Fibroblast of the aortic adventitia (primary cell): ENCODE data around the gene STK10. TPM values are rescaled to one million over a fixed set of nuclear protein-coding genes. Genes with fewer than 3 reads are reported as not detected.

Experiments
- DNase-seq: peaks from one replicate; pipeline ENCODE4 v3.0.0-alpha.2; 2010; ENCODE audit warnings: low read depth
- H3K4me3 ChIP-seq: 2 replicates; pipeline ENCODE4 v1.5.1; 2011; ENCODE audit warnings: low read depth, mild to moderate bottlenecking, control low read depth, low read length, moderate library complexity
- total RNA-seq: library from RNA; depleted of rRNA; stranded (reverse); fragments of >200 nt; gene quantifications from 2 replicates; pipeline ENCODE4 v1.2.3, GENCODE V29; 2012; ENCODE audit warnings: low replicate concordance
- TF ChIP-seq, protein P1 (sequence below): IDR thresholded peaks from 2 replicates; pipeline ENCODE4 v1.5.1; 2011; ENCODE audit warnings: mild to moderate bottlenecking, low read length, control low read depth, inconsistent platforms; ENCODE audit not compliant: insufficient read depth

Gene STK10
- total RNA-seq, 1 donor, result 16.0 TPM

DNA sequence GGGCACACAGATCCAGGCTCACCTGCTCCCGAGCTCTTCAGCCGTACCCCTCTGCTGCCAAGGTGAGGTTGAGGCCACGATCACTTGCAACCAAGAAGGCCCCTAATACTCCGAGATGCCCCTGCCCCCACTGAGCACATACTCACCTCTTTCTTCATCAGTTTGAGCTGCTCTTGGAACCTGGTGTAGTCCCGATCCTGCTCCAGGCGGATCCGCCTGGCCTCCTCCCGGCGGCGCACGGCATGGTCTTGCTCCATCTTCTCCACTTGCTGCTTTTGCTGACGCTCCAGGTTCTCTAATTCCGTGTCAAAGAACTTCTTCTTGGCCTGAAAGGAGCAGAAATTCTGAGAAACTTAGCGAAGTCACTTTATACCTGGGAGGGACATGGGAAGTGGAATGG, 105.8 kb downstream of the STK10 start:
- DNase-seq, result no peak
- no peak overlapping the region for H3K4me3 ChIP-seq
- TF ChIP-seq, protein P1, sequence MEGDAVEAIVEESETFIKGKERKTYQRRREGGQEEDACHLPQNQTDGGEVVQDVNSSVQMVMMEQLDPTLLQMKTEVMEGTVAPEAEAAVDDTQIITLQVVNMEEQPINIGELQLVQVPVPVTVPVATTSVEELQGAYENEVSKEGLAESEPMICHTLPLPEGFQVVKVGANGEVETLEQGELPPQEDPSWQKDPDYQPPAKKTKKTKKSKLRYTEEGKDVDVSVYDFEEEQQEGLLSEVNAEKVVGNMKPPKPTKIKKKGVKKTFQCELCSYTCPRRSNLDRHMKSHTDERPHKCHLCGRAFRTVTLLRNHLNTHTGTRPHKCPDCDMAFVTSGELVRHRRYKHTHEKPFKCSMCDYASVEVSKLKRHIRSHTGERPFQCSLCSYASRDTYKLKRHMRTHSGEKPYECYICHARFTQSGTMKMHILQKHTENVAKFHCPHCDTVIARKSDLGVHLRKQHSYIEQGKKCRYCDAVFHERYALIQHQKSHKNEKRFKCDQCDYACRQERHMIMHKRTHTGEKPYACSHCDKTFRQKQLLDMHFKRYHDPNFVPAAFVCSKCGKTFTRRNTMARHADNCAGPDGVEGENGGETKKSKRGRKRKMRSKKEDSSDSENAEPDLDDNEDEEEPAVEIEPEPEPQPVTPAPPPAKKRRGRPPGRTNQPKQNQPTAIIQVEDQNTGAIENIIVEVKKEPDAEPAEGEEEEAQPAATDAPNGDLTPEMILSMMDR, result no peak

DNA sequence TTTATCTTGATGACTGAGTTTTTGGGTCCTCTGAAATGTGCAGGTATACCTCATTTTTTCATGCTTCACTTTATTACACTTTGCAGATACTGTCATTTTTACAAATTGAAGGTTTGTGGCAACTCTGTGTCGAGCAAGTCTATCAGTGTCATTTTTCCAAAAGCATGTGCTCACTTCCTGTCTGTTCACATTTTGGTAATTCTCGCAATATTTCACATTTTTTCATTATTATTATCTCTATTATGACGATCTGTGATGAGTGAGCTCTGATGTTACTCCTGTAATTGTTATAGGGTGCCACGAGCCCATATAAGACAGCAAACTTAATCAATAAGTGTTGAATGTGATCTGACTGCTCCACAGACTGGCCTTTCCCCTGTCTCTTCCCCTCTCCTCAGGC, 108.1 kb downstream of the STK10 start:
- DNase-seq, result no peak
- TF ChIP-seq, protein P1, result no peak
- no peak overlapping the region for H3K4me3 ChIP-seq

DNA sequence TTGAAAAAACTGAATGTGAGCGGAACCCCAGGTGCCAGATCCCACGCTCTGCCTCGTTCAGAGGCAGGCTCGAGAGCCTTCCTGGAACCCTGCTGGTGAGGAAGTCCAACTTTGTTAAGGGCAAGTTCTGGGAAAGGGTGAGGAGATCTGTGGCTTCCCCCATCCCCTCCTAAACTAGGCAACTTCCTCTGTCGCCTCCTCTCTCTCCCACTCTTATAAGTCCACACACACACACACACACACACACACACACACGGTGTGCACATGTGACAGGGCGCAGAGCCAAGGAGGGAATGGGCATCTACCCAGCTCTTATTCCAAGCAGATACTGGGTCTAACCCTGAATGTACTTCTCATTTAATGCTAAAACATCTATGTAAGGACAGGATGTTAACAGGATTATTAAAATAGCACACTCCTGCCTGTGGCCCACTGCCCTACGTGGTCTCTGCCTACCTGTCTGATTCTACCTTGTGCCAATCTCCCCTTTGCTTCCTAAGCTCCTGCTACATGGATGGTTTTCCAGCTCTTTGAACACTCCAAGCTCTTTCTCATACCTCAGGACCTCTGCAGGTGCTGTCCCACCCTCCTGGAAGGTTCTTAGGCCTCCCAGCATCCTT, 109.2 kb downstream of the STK10 start:
- no peak overlapping the region for H3K4me3 ChIP-seq
- TF ChIP-seq, protein P1, result no peak
- peak; percentile 34 for DNase-seq

DNA sequence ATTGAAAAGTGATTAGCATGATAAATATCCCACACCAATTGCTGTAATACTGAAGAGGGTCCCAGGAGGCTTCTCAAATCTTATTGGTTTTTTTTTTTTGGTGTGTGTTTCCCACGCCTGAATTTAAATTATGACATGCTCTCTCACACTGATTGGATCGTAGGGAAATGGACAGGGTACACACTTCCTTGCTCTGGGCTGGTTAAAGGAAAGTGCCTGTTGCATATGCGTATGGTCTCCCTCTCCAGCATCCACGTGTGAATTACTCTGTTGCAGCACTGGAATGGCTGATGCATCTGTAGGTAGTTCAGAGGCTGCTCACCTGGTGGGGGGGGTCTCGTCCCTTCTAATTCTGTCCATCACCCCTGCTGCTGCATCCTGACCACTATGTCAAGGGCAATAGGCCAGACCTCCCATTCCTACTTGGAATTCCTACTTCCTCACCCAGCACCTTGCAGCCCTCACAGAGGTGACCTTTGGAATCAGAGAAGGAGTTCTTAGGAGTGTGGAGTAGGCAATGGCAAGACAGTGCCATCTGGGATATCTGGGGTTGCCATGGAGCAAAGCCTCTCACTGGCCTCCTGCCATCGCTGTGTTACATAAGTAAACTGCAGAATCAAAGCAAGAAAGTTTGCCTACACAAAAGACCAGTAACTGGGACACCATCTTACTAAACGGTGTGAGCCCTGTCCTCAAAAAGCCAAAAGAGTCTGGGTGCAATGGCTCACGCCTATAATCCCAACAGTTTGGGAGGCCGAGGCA, 110.2 kb downstream of the STK10 start:
- TF ChIP-seq, protein P1, result no peak
- H3K4me3 ChIP-seq, result no peak overlapping the region
- DNase-seq, result no peak

DNA sequence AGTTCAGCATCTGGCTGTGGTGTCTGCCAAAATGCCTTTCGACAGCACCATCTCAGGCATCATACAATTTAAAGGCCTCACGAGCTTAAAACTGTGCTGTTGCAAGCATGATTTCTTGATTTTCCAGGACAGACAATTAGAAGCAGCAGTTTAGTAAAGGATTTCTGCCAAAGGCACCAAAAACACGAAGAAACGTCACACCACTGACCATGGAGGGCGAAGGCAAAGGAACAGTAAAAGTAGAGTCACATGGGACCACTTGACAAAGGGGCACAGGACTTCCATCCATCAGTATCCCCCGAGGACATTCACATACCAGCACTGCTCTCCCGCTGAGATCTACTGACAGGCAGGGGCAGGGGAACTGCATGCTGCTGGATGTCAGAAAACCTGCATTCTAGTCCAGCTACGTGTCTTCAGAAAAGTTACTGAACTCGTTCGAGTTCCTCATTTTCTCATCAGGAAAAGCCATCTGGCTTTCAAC, 111.2 kb downstream of the STK10 start:
- H3K4me3 ChIP-seq, result no peak overlapping the region
- peak; percentile 30 for DNase-seq
- TF ChIP-seq, protein P1, result no peak

DNA sequence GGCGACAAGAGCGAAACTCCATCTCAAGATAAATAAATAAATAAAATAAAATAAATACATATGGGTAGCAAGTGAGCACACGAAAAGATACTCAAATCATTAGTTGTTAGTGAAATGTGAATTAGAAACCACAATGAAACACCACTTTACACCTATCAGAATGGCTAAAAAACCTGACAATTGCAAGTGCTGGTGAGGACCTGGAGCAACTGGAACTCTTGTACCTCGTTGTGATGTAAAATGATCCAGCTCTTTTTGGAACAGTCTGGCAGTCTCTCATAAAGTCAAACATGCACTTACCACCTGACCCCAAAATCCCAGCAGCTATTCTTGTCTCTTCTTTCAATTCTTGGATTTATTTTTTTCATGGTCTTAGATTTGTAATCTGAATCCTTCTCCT, 112.4 kb downstream of the STK10 start:
- H3K4me3 ChIP-seq, result no peak overlapping the region
- DNase-seq, result no peak
- TF ChIP-seq, protein P1, result no peak
